GM19467 (cell line): ENCODE results near the gene COLEC12.

Source experiments
- ATAC-seq: cut with Tn5 transposase; IDR thresholded peaks from one replicate; pipeline ENCODE4 v1.9.1; 2021; ENCODE audit warnings: mild to moderate bottlenecking, moderate library complexity; ENCODE audit not compliant: unreplicated experiment

The COLEC12 gene

GRCh38 chr18:392928-393573 is 107.5 kb downstream of the COLEC12 start:
- ATAC-seq: no peak

GRCh38 chr18:390741-391478 is 109.6 kb downstream of the COLEC12 start:
- no peak for ATAC-seq

- no peak for ATAC-seq
Observed at GRCh38 chr18:389658-390357, 110.7 kb downstream of the COLEC12 start.

- no peak for ATAC-seq
Observed at GRCh38 chr18:388200-388599, 112.3 kb downstream of the COLEC12 start.

GRCh38 chr18:386994-387393 is 113.5 kb downstream of the COLEC12 start:
- no peak for ATAC-seq

- ATAC-seq: no peak
Observed at GRCh38 chr18:384897-385296, 115.6 kb downstream of the COLEC12 start.

- ATAC-seq: no peak
Observed at GRCh38 chr18:383135-383534, 117.4 kb downstream of the COLEC12 start.

- ATAC-seq: no peak
Observed at GRCh38 chr18:382423-382984, 118.0 kb downstream of the COLEC12 start.

GRCh38 chr18:379681-380330 is 120.7 kb downstream of the COLEC12 start:
- no peak for ATAC-seq

GRCh38 chr18:378079-378478 is 122.4 kb downstream of the COLEC12 start:
- ATAC-seq: no peak

GRCh38 chr18:377088-377487 is 123.4 kb downstream of the COLEC12 start:
- no peak for ATAC-seq

GRCh38 chr18:376311-376710 is 124.2 kb downstream of the COLEC12 start:
- no peak for ATAC-seq

GRCh38 chr18:374721-375168 is 125.8 kb downstream of the COLEC12 start:
- peak; percentile 73 for ATAC-seq

- no peak for ATAC-seq
Observed at GRCh38 chr18:373780-374179, 126.7 kb downstream of the COLEC12 start.

- ATAC-seq: no peak
Observed at GRCh38 chr18:371609-371982, 128.9 kb downstream of the COLEC12 start.

- ATAC-seq: no peak
Observed at GRCh38 chr18:370751-371608, 129.5 kb downstream of the COLEC12 start.

- no peak for ATAC-seq
Observed at GRCh38 chr18:369224-370015, 131.1 kb downstream of the COLEC12 start.

- no peak for ATAC-seq
Observed at GRCh38 chr18:366466-367061, 133.9 kb downstream of the COLEC12 start.

- ATAC-seq: no peak
Observed at GRCh38 chr18:365651-366050, 134.8 kb downstream of the COLEC12 start.
